ENCODE data around the gene TMEM80. TPM values are rescaled to one million over a fixed set of nuclear protein-coding genes. Genes with fewer than 3 reads are reported as not detected.

The TMEM80 gene
- total RNA-seq, 1 experiment from 2014 or later = 17.6 TPM

DNA sequence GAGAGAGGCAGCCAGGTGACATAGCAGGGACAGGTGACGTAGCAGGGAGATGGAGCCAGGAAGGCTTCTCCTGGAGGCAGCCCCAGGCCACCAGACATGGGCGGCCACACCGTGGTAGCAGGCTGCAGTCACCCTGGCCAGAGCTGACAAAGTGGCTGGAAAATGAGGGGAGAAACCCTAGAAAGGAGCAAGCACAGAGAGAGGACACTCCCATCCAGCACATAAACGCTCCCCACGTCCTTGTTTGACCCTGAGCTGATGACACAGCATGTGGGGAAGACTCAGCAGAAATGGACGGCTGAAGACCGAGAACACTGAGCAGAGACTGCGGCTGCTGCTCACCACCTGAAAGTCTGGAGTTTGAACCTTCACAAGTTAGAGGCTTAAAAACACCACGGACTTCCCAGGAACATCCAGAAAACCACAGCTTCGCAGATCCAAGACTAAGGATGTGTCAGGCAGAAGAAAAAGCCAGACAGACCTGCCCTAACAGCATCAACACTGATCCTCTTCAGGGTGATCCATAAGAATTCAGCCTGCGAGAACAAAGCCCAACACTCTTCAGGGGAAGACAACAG is 29.8 kb upstream of the TMEM80 start:
- no peaks in the 10 kb centered on the region for H3K27me3 ChIP-seq (replicated peaks; ENCODE audit: insufficient read depth, low read depth, low read length, poor library complexity)
- intact Hi-C loops (cut with micrococcal nuclease; ENCODE audit: unreplicated experiment) = no loop called here
- no peak overlapping the region for H3K4me3 ChIP-seq (ENCODE audit: low read depth, low read length, poor library complexity, severe bottlenecking)
- BruUV-seq (replicated peaks) = no TSS peak
- H3K27ac ChIP-seq (ENCODE audit: low read depth, low read length, poor library complexity, severe bottlenecking) = peak overlapping the region; percentile 47
- H3K9me3 ChIP-seq (ENCODE audit: low read depth, low read length, poor library complexity, severe bottlenecking) = no peaks in the 10 kb centered on the region
- peaks cover 9% of the 10 kb centered on the region for H3K36me3 ChIP-seq (ENCODE audit: insufficient read depth, low read length, poor library complexity, severe bottlenecking)
- TF ChIP-seq, protein P1, sequence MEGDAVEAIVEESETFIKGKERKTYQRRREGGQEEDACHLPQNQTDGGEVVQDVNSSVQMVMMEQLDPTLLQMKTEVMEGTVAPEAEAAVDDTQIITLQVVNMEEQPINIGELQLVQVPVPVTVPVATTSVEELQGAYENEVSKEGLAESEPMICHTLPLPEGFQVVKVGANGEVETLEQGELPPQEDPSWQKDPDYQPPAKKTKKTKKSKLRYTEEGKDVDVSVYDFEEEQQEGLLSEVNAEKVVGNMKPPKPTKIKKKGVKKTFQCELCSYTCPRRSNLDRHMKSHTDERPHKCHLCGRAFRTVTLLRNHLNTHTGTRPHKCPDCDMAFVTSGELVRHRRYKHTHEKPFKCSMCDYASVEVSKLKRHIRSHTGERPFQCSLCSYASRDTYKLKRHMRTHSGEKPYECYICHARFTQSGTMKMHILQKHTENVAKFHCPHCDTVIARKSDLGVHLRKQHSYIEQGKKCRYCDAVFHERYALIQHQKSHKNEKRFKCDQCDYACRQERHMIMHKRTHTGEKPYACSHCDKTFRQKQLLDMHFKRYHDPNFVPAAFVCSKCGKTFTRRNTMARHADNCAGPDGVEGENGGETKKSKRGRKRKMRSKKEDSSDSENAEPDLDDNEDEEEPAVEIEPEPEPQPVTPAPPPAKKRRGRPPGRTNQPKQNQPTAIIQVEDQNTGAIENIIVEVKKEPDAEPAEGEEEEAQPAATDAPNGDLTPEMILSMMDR (conservative IDR thresholded peaks at IDR 0.05; ENCODE audit: low read depth, low read length) = no peak
- no peak for TF ChIP-seq EZH2 (IDR thresholded peaks at IDR 0.05; ENCODE audit: borderline replicate concordance, low read depth, low read length, poor library complexity, severe bottlenecking)
- peaks cover 13% of the 10 kb centered on the region for H3K4me1 ChIP-seq (ENCODE audit: insufficient read depth, low read length, poor library complexity, severe bottlenecking)
- POLR2A ChIA-PET (ENCODE audit: low non-redundant PET) = no interaction called here
- CTCF ChIA-PET = no interaction called here
- no peak for DNase-seq (ENCODE audit: low spot score)

- ChIA-PET CTCF (no interaction called here), POLR2A (ENCODE audit: low non-redundant PET) (interaction anchor here (0.5 kb wide), 1 partner anchor 74 kb away, joined by 4 read pairs; no protein-coding TSS in a partner anchor)
Observed at GRCh38 chr11:673866-674265, 21.8 kb upstream of the TMEM80 start.

DNA sequence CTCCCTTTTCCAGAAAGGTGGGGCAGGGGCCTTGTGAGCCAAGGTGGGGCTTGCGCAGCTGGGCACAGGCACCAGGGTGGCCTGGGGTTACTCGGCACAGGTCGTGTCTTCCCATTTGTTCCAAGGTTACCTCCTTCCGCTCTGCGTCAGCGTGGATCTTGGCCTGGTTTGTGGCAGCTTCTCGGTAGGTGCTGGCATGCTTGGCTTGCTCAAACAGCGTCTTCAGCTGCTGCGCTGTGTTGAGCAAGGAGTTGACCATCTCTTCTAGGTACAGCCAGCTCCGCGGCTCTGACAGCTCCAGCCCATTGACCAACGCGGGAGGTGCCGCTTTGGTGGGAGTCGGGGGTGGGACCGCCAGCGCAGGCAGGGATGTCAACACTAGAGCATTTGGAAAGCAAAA is 21.2 kb upstream of the TMEM80 start:
- intact Hi-C loops (cut with micrococcal nuclease; ENCODE audit: unreplicated experiment) = no loop called here
- H3K27me3 ChIP-seq (replicated peaks; ENCODE audit: insufficient read depth, low read depth, low read length, poor library complexity) = no peaks in the 10 kb centered on the region
- POLR2A ChIA-PET (ENCODE audit: low non-redundant PET) = interaction anchor here (0.5 kb wide), 1 partner anchor 75 kb away, joined by 4 read pairs; no protein-coding TSS in a partner anchor
- H3K4me3 ChIP-seq (ENCODE audit: low read depth, low read length, poor library complexity, severe bottlenecking) = no peak overlapping the region
- H3K27ac ChIP-seq (ENCODE audit: low read depth, low read length, poor library complexity, severe bottlenecking) = no peak overlapping the region
- no peak for TF ChIP-seq EZH2 (IDR thresholded peaks at IDR 0.05; ENCODE audit: borderline replicate concordance, low read depth, low read length, poor library complexity, severe bottlenecking)
- TF ChIP-seq, protein P1 (conservative IDR thresholded peaks at IDR 0.05; ENCODE audit: low read depth, low read length) = no peak
- no peak for DNase-seq (ENCODE audit: low spot score)
- no TSS peak for BruUV-seq (replicated peaks)
- CTCF ChIA-PET = no interaction called here
- no peaks in the 10 kb centered on the region for H3K4me1 ChIP-seq (ENCODE audit: insufficient read depth, low read length, poor library complexity, severe bottlenecking)
- H3K36me3 ChIP-seq (ENCODE audit: insufficient read depth, low read length, poor library complexity, severe bottlenecking) = peaks cover 23% of the 10 kb centered on the region
- no peaks in the 10 kb centered on the region for H3K9me3 ChIP-seq (ENCODE audit: low read depth, low read length, poor library complexity, severe bottlenecking)

More at GRCh38 chr11:673866-674265, 21.8 kb upstream of the TMEM80 start:
- Histone ChIP-seq H3K4me1 (ENCODE audit: insufficient read depth, low read length, poor library complexity, severe bottlenecking) (no peaks in the 10 kb centered on the region), H3K36me3 (ENCODE audit: insufficient read depth, low read length, poor library complexity, severe bottlenecking) (peaks cover 20% of the 10 kb centered on the region), H3K9me3 (ENCODE audit: low read depth, low read length, poor library complexity, severe bottlenecking) (no peaks in the 10 kb centered on the region), H3K27me3 (replicated peaks; ENCODE audit: insufficient read depth, low read depth, low read length, poor library complexity) (no peaks in the 10 kb centered on the region), H3K4me3 (ENCODE audit: low read depth, low read length, poor library complexity, severe bottlenecking) (no peak overlapping the region), H3K27ac (ENCODE audit: low read depth, low read length, poor library complexity, severe bottlenecking) (no peak overlapping the region)
- DNase-seq (ENCODE audit: low spot score) = no peak
- TF ChIP-seq, protein P1 (conservative IDR thresholded peaks at IDR 0.05; ENCODE audit: low read depth, low read length) = no peak
- no peak for TF ChIP-seq EZH2 (IDR thresholded peaks at IDR 0.05; ENCODE audit: borderline replicate concordance, low read depth, low read length, poor library complexity, severe bottlenecking)
- intact Hi-C loops (cut with micrococcal nuclease; ENCODE audit: unreplicated experiment) = no loop called here
- BruUV-seq (replicated peaks) = no TSS peak
